ENCODE data around the gene LAMA3. TPM values are rescaled to one million over a fixed set of nuclear protein-coding genes. Genes with fewer than 3 reads are reported as not detected.

Gene LAMA3
- total RNA-seq, 1 experiment from 2014 or later: 34.6 TPM

GRCh38 chr18:23970161-23971096, 281.2 kb downstream of the LAMA3 start:
- no peak overlapping the region for H3K4me3 Mint-ChIP-seq (ENCODE audit: unreplicated experiment)
- Histone ChIP-seq H3K9me3 (no peaks in the 10 kb centered on the region), H3K4me1 (no peaks in the 10 kb centered on the region), H3K36me3 (ENCODE audit: control insufficient read depth, insufficient read depth, low read length) (no peaks in the 10 kb centered on the region), H3K27me3 (replicated peaks; ENCODE audit: control insufficient read depth, insufficient read depth, low read length) (no peaks in the 10 kb centered on the region), H3K4me3 (ENCODE audit: low read depth, low read length) (no peak overlapping the region)
- H3K9me3 Mint-ChIP-seq (ENCODE audit: unreplicated experiment): no peaks in the 10 kb centered on the region
- ChIA-PET CTCF (no interaction called here), POLR2A (no interaction called here)
- H3K4me1 Mint-ChIP-seq (ENCODE audit: low read depth, unreplicated experiment): no peaks in the 10 kb centered on the region
- no peak overlapping the region for H3K27ac Mint-ChIP-seq (ENCODE audit: unreplicated experiment)
- BruUV-seq (replicated peaks): no TSS peak
- H3K27me3 Mint-ChIP-seq (ENCODE audit: insufficient read depth, unreplicated experiment): no peaks in the 10 kb centered on the region
- DNase-seq: no peak
- intact Hi-C loops (cut with micrococcal nuclease; ENCODE audit: unreplicated experiment): no loop called here
- TF ChIP-seq CTCF (IDR thresholded peaks at IDR 0.05; ENCODE audit: insufficient read depth in 1 of 2, low read depth in 1 of 2, low read length in 1 of 2, severe bottlenecking in 1 of 2, unreplicated experiment in 1 of 2): no peak
- H3K36me3 Mint-ChIP-seq (ENCODE audit: insufficient read depth, unreplicated experiment): no peaks in the 10 kb centered on the region

- CTCF ChIA-PET: no interaction called here
Observed at GRCh38 chr18:23971097-23971440, 281.8 kb downstream of the LAMA3 start.

GRCh38 chr18:23971666-23972230, 282.5 kb downstream of the LAMA3 start:
- no peaks in the 10 kb centered on the region for H3K9me3 Mint-ChIP-seq (ENCODE audit: unreplicated experiment)

More at GRCh38 chr18:23971097-23971440, 281.8 kb downstream of the LAMA3 start:
- Mint-ChIP-seq H3K36me3 (ENCODE audit: insufficient read depth, unreplicated experiment) (no peaks in the 10 kb centered on the region), H3K27me3 (ENCODE audit: insufficient read depth, unreplicated experiment) (no peaks in the 10 kb centered on the region), H3K27ac (ENCODE audit: unreplicated experiment) (no peak overlapping the region), H3K4me3 (ENCODE audit: unreplicated experiment) (no peak overlapping the region), H3K9me3 (ENCODE audit: unreplicated experiment) (no peaks in the 10 kb centered on the region), H3K4me1 (ENCODE audit: low read depth, unreplicated experiment) (no peaks in the 10 kb centered on the region)
- Histone ChIP-seq H3K4me3 (ENCODE audit: low read depth, low read length) (no peak overlapping the region), H3K27me3 (replicated peaks; ENCODE audit: control insufficient read depth, insufficient read depth, low read length) (no peaks in the 10 kb centered on the region), H3K4me1 (no peaks in the 10 kb centered on the region), H3K9me3 (no peaks in the 10 kb centered on the region), H3K36me3 (ENCODE audit: control insufficient read depth, insufficient read depth, low read length) (no peaks in the 10 kb centered on the region)
- DNase-seq: no peak
- intact Hi-C loops (cut with micrococcal nuclease; ENCODE audit: unreplicated experiment): no loop called here
- TF ChIP-seq CTCF (IDR thresholded peaks at IDR 0.05; ENCODE audit: insufficient read depth in 1 of 2, low read depth in 1 of 2, low read length in 1 of 2, severe bottlenecking in 1 of 2, unreplicated experiment in 1 of 2): no peak
- BruUV-seq (replicated peaks): no TSS peak
- POLR2A ChIA-PET: no interaction called here

More at GRCh38 chr18:23971666-23972230, 282.5 kb downstream of the LAMA3 start:
- DNase-seq: no peak
- no TSS peak for BruUV-seq (replicated peaks)
- no peaks in the 10 kb centered on the region for H3K36me3 Mint-ChIP-seq (ENCODE audit: insufficient read depth, unreplicated experiment)
- Histone ChIP-seq H3K9me3 (no peaks in the 10 kb centered on the region), H3K4me3 (ENCODE audit: low read depth, low read length) (no peak overlapping the region), H3K36me3 (ENCODE audit: control insufficient read depth, insufficient read depth, low read length) (no peaks in the 10 kb centered on the region), H3K4me1 (no peaks in the 10 kb centered on the region), H3K27me3 (replicated peaks; ENCODE audit: control insufficient read depth, insufficient read depth, low read length) (no peaks in the 10 kb centered on the region)
- H3K27ac Mint-ChIP-seq (ENCODE audit: unreplicated experiment): no peak overlapping the region
- intact Hi-C loops (cut with micrococcal nuclease; ENCODE audit: unreplicated experiment): no loop called here
- no peak for TF ChIP-seq CTCF (IDR thresholded peaks at IDR 0.05; ENCODE audit: insufficient read depth in 1 of 2, low read depth in 1 of 2, low read length in 1 of 2, severe bottlenecking in 1 of 2, unreplicated experiment in 1 of 2)
- POLR2A ChIA-PET: no interaction called here
- no peak overlapping the region for H3K4me3 Mint-ChIP-seq (ENCODE audit: unreplicated experiment)
- CTCF ChIA-PET: no interaction called here
- H3K27me3 Mint-ChIP-seq (ENCODE audit: insufficient read depth, unreplicated experiment): no peaks in the 10 kb centered on the region
- H3K4me1 Mint-ChIP-seq (ENCODE audit: low read depth, unreplicated experiment): no peaks in the 10 kb centered on the region
